ENCODE results near the gene FAM20A.
"Not testable (repeated sequence)": the region's sequence is repeated elsewhere in the genome, so short reads cannot be mapped to it uniquely, and the experiment has no call there.

DNA sequence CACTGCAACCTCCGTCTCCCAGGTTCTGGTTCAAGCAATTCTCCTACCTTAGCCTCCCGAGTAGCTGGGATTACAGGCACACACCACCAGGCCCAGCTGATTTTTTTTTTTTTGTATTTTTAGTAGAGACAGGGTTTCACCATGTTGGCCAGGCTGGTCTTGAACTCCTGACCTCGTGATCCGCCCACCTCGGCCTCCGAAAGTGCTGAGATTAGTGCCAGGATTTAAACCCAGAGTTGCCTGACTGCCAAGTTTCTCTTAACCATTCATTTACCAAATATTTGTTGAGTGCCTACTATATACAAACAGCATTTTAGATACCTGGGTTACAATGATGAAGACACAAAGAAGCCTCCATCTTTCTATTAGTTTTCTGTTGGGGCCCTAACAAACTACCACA is 18.3 kb downstream of the FAM20A start:
- TF ChIP-seq, protein P1, sequence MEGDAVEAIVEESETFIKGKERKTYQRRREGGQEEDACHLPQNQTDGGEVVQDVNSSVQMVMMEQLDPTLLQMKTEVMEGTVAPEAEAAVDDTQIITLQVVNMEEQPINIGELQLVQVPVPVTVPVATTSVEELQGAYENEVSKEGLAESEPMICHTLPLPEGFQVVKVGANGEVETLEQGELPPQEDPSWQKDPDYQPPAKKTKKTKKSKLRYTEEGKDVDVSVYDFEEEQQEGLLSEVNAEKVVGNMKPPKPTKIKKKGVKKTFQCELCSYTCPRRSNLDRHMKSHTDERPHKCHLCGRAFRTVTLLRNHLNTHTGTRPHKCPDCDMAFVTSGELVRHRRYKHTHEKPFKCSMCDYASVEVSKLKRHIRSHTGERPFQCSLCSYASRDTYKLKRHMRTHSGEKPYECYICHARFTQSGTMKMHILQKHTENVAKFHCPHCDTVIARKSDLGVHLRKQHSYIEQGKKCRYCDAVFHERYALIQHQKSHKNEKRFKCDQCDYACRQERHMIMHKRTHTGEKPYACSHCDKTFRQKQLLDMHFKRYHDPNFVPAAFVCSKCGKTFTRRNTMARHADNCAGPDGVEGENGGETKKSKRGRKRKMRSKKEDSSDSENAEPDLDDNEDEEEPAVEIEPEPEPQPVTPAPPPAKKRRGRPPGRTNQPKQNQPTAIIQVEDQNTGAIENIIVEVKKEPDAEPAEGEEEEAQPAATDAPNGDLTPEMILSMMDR (IDR thresholded peaks at IDR 0.05): not testable (repeated sequence)
- TF ChIP-seq POLR2A (IDR thresholded peaks at IDR 0.05): not testable (repeated sequence)
